M059J (cell line): ENCODE results near the gene FNDC3B. TPM values are rescaled to one million over a fixed set of nuclear protein-coding genes. Genes with fewer than 3 reads are reported as not detected.

Source experiments
- DNase-seq: peaks from one replicate; pipeline ENCODE4 v3.0.0-alpha.2; 2012; ENCODE audit warnings: low read depth
- total RNA-seq: library from RNA; depleted of rRNA; stranded (reverse); fragments of >200 nt; shearing (Covaris generic); gene quantifications from 2 replicates; pipeline ENCODE4 v1.2.3, GENCODE V29; 2014

Gene FNDC3B
- total RNA-seq, 1 experiment from 2014 or later: 79.0 TPM

DNA sequence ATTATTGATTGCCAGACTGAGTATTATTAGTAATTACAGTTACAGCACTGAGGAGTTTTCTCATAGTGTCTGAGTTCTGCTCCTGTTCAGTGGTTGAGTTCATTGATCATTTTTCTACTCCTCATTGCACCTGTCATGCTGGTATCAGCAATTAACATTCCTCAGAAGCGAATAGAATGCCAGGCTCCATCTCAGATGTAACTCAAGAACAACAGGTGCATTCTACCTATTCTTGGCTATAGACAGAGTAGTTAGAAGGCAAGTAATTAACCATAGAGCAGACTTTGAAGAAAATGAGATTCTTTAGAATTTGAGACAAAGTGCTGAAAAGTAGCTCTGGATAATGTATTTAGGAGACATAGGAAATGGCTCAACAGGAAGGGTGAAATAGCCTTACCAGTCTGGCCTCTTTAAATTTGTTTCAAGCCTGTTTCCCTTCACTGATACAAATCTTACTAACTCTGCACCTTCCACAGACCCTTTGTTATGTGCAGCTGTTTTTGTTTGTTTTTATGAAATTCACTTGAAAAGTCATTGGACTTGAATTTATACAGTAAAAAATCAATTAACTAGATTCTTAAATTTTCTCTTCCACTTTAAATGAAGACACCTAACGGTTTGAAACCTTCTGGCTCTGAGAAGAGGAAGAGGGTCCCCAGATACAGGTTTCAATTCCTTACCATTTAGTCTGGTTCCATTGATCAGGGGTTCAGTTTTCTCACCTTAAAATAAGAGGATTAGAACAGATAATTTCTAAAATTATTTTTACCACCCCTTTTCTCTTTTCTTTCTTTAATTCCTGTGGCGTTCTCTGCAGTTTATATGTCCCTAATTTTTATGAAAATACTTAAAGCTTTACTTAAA, 109.6 kb downstream of the FNDC3B start:
- no peak for DNase-seq

DNA sequence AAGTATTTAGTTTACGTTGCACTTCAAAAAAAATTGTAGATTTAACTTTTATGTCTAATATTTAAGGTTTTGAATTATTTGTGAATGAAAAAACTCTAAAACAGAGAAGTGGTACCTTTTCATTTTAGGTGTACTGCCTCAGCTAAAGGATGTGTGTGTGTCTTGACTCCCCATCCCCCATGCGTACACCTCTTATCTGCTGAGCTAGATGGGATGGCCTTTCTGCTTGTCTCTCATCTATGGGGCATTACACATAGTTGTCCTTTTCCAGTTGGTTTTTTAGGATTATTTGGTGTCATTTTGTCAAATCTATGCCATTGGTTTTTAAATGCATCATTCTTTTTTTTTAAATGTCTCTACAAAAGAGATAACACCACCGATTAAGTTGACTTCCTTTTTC, 110.9 kb downstream of the FNDC3B start:
- no peak for DNase-seq

DNA sequence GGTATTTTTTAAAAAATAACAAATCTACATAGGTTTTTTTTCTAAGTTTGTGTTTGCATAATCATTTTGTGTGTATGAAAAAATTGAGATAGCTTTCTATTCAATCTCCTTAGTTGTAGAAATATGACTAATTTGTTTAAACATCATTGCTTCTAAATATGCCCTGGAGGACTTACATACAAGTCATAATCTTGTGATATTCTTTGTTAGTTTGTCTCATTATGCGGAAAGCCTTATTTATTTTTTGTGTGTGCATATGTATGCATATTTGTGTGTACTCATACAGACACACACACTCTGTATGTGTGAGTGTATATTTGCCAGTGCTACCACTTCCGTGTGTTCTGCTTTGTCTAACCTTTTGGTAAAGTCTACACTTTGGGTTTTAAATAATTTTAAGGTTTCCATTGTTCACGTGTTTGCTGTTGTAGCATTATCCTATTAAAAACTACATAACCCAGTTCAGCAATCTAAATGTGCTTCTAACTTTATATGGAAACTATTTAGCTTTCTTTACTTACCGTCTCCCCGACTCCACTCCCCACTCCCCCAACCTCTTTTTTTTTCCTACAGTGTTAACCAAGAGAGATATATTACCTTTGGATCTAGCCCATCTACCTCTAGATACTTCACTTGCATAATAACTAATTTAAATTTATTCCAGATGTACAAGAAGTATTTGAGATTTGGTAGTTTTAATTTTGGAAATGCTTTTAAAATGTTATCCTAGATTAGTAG, 111.7 kb downstream of the FNDC3B start:
- DNase-seq: no peak

DNA sequence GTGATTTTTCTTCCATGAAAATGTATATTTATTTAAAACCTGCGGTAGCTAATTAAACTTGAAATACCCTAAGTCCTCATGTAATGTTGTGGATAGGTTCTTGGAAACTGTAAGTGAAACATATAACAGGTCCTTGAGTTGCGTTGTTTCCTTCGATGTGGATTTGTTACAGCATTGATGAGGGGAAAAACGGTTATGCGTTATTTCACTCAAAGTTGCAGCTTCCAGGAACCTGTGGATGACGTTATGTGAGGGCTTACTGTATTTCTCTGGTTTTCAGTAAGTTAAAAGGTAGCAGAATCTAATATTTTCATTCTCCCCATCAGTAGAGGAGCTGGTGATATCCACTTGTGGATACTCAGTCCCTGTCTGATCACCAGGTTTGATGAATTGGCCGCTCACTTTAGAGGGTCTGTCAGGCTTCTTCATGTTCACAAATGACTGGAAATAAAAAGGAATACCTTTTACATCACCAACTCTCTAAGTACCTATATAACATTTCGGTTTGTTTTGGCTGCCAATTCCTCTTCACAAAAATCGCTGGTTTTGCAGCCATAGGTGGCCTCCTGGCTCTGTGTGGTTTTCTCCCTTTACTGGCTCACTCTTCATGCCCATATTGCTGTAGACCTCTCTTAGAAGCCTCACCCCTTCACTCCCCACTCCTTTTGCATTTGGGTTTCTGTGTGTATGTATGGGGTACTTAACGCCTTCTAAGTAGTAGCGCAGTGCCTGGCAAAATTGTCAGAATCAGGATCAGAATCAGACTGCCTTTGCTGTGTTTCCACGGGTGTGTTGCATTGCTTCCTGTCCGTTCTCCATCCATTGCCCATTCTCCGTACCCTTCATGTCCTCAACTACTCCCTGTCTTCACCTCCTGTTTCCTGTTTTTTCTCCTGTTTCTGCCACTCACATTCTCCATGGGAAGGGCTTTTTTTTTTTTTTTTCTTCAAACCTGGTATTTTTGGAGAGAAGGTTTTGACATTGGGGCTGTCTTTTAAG, 112.6 kb downstream of the FNDC3B start:
- DNase-seq: no peak

DNA sequence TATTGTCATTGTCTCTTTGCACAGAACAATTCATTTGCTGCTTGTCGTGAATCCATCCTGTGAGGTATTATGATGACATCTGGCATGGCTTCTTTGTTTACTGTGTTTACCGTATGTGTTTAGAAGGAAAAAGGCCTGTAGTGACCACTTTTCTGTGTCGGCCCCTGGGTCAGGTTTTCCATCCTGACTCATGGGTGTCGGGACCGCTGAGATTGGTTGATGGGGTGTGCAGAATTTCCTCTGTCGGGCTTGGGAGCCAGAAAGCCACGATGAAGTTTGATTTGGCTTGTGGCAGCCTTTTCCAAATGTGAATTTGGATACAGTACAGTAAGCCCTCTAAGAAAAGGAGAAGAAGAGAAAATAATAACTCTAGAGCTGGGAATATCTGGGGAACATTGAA, 113.5 kb downstream of the FNDC3B start:
- DNase-seq: peak; percentile 93

DNA sequence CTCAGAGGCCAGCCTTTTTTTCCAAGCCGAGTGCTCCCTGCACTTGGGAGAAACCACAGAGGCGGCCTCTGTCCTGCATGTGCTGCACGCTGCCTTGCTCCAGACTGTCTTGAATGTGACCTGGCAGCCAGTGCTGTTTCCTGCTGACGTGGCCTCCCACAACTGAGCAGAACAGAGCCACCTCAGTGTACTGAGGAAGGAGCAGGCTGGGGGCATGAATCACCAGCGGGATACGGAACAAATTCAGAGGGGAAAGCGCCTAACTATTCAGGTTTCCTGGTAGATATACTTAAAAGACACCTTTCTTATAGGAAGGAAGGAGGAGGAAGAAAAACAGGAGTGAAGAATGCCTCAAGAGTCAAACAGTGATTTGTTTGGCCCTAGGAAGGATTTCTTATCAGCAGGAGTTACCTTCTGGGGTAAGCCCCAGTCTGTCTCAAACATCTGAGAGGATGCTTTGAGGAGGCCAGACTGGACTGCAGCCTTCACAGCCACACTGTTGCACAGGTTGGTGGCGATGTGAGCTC, 114.0 kb downstream of the FNDC3B start:
- peak; percentile 99 for DNase-seq

DNA sequence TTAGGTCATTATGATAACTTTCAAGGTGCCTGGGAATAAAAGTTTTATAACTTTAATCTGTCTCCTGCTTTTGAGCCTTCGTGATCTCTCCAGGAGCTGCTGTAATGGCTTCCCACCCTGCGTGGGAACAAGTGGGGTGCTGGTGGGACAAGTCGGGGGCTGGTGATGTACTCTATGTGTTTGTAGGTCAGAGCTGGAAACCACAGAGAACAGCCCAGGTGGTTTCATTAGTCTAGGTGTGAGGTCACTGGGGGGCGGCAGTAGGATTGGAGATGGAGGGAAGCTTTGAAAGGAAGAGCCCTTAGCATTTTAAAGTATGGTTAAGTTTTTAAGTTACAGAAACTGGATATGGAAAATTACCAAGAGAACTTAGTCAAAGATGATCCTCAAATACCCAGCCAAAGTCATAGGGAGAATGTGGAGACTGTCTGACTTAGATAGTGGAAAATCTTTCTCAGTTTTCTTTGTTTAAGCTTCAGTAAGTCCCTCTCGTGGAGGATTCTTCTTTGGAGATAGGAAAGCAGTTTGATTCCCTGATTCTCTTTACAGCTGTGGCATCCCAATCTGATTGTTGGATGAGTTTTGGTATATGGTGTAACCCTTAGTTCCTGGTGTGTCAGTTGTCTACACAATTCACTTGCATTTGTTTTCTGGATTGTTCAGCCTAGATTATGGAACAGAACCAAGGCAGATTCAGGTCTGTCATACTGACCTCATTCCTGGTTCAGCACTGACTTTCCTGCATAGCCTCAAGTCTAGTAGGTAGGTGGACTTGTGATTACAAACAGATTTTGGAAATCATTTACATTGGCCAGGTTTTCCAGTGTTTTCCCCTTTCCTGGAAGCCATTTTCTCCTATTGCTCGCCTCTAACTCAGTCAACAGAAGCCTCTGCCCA, 115.6 kb downstream of the FNDC3B start:
- peak; percentile 35 for DNase-seq

DNA sequence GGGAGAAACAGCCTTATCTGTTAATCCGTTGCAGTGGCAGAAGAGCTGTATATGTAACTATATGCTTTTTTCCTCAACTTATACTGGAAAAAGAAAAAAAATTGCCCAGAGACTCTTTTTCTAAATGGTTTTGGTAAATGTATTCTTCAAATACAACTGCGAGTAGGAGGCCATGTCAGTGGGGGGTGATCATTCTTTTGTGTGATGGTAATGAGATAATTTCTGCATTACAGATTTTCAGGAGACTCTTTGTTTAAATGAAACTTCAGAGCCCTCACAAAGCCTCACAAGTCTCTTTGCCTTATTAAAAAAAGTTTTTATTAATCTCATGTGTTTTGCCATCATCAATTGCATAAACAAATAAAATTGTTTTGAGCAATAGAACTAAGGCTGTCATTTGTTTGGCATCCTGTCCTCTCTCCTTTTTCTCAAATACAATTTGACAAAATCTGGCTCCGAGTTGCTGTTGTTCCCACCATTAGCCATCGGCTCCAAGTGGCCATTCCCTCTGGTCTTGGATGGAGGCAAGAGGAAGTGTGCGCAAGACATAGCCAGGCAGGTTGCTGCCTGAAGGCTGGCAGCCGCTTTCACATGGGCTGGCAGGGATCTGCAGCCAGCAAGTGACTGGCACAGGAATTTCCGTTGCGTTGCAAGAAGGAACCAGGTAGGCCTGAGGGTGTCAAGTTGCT, 116.7 kb downstream of the FNDC3B start:
- DNase-seq: peak; percentile 86

DNA sequence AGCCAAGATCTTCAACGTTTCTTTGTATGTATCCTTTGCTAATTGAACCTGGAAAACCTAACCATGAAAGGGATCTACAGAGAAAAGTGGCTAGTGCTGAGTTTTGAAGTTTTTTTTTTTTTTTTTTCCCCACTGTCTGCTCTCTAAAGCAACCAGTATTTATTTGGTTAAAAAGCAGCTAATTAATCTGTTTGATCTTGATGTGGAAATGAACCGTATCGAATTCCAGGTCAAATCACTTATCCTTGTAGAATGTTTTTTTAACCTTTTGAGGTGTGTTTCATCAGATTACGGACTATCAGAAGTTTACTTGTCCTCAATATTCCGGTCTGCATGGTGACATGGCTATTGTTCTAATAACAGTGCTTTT, 117.2 kb downstream of the FNDC3B start:
- DNase-seq: no peak

DNA sequence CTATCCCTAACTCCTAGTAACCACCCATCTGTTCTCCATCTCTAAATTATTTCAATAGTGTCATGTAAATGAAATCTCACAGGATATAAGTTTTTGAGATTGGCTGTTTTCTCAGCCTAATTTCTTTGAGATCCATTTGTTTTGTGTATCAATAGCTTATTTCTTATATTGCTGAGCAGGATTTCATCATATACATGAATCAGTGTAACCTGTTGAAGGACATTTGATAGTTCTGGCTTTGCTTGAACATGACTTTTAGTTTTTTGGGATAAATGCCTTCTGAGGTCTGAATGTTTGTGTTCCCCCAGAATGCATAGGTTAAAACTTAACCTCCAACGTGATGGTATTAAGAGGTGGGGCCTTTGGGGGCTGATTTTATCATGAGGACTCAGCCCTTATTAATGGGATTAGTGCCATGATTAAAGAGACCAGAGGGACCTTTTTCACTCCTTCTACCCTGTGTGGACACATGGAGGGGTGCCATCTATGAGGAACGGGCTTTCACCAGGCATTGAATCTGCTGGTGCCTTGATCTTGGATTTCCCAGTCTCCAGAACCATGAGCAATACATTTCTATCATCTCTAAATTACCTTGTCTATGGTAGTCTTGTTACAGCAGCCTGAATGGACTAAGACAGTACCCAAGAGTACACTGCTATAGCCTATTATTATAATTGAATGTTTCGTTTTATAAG, 118.3 kb downstream of the FNDC3B start:
- DNase-seq: no peak

DNA sequence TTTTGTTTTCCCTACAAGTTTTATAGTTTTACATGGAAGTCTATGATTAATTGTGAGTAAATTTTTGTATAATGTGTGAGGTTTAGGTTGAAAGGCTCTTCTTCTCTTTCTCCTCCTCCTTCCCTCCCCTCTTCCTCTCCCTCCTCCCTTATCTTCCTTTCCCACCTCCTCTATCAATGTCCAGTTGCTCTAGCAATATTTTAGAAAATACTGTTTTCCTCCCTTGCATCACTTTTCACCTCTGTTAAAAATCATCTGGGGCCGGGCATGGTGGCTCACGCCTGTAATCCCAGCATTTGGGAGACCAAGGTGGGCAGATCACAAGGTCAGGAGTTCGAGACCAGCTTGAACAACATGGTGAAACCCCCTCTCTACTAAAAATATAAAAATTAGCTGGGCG, 119.4 kb downstream of the FNDC3B start:
- no peak for DNase-seq

DNA sequence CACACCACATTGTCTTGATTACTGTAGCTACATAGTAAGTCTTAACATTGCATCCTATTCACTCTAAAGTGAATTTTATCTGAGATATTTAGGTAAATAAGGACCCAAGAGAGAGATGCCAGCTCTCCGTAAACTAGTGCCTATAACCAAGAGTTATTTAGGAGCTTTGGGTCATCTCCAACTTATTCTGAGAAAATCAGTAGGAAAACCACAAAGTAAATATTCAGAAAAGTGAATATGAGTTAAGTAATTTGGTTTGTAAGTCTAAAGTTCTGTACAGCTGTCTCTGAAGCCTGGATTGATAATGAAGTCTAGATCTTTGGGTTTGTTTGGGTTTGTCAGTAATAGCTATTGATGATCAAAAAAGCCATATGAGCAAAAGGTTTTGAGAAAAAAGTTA, 120.0 kb downstream of the FNDC3B start:
- peak; percentile 57 for DNase-seq

DNA sequence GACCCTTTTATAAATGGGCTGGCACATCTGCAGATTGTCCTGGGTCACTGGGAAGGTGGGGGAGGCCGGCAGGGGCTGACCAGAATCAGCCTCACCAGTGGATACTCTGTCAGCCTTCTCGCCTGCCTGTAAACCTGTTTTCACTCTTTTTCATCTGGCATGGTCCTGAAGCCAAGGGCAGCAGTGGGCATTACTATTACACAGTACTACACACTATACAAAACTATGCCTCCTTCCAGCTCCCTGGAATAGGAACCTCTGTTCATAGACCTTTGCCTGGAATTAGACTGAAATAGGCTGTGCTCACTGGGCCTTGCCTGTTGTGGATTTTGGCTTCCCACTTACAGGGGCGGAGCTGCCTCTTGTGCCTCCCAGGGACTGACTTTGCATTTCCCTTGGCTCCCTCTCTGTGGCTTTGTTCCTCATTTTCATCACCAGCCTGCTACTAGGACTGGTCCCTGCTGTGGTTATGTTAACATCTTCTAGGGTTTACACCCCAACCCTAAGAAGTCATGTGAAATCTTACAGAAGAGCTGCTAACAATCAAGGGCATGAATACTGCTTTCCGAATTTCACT, 120.7 kb downstream of the FNDC3B start:
- no peak for DNase-seq

DNA sequence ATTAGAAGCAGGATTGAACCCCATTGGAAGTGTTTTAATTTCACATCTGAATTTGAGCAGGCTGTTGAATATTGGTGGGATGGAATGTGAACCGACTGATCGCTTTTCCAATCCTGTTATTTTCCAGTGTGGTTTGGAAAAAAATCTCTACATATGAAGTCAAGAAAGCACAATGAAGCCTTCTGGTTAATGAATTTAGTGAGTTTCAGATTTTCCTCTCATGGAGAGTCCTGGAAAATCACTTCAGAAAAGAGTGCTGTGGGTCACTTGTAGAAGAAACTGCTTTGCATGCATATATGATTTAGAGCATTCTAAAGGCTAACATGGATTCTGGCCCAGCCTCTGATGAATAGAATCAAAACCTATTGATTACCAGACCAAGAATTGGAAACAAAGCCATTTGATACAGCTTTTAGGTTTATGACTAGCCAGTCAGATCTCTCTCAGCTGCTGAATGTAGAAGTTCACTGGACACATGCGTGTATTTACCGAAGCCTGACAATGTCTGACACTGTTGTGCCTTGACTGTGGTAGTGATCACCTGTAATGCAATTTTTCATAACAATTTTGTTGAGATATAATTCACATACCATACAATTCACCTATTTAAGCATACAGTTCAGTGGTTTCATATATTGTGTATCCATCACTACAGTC, 121.9 kb downstream of the FNDC3B start:
- DNase-seq: no peak

DNA sequence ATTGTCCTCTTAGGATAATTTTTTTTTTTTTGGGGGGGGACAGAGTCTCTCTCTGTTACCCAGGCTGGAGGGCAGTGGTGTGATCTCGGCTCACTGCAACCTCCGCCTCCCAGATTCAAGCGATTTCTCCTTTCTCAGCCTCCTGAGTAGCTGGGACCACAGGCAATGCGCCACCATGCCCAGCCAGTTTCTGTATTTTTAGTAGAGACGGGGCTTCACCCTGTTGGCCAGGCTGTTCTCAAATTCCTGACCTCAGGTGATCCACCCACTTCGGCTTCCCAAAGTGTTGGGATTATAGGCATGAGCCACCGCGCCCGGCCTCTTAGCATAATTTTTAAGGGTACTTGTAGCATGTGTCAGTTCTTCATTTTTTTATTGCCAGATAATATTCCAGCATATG, 122.6 kb downstream of the FNDC3B start:
- no peak for DNase-seq

DNA sequence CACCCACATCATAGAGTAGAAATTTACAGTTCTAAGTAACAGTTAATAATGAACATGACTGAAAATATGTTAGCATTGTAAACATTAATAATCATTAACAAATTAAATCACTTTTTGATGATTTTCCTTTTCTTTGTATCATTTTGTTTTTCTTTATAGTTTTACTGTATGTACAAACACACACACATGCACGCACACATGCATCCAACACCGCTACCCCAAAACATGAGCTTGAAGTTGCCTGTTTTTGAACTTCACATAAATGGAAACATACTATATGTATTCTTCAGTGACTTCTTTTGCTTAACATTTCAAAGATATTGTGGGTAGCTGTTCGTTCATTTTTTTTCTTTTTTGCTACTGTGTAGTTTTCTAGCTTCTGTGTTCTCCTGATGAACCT, 123.9 kb downstream of the FNDC3B start:
- no peak for DNase-seq

DNA sequence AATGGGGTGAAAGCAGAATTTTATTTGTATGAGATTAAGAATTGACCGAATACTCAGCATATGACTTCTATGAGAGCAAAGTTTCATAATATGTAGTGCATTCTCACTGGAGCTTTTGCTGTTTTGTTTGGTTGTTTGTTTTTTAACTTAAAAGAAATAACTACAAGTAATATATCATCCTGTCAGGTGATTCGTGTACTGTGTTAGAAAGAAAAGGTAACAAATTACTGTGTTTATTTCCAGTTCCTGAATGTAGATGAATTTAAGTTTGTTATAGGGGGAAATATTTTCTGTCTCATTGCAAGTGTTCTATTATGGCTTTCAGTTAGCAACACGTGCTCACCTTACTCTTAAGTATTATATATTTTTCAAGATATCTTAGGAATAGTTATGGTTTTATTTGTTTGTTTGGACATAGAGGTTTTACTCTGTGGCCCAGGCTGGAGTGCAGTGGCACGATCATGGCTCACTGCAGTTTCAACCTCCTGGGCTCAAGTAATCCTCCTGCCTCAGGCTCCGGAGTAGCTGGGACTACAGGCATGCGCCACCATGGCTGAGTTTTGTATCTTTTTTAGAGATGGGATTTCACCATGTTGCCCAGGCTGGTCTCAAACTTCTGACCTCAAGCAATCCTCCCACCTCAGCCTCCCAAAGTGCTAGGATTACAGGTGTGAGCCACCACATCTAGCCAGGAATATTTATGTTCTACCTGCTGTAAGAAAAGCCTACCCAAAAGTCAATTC, 125.4 kb downstream of the FNDC3B start:
- DNase-seq: no peak

DNA sequence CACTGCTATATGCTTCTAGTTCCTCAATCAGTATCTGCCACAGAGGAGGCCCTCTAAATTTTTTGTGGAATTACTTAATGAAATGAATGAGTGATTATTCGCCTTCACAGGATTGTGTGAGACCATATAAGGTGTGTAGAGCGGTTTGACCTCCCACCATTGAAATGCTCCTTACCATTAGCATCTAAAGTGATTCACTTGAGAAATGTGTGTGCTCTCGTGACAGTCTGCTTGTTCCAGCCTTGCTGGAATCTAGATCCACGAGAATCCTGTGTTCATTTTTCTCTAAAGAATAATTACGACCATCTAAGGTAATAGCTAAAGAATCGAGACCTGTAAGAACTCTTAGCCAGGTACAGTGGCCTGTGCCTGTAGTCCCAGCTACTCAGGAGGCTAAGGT, 126.9 kb downstream of the FNDC3B start:
- DNase-seq: no peak
